Glutamatergic neuron (in vitro differentiated cells): ENCODE results near the gene KMT2E. TPM values are rescaled to one million over a fixed set of nuclear protein-coding genes. Genes with fewer than 3 reads are reported as not detected.

Source experiments
- DNase-seq: peaks from one replicate; pipeline ENCODE4 v3.0.0; 2022
- H3K27ac Mint-ChIP-seq: one replicate; pipeline ENCODE4 v1.8.0; 2020; ENCODE audit warnings: mild to moderate bottlenecking, mixed read lengths, inconsistent platforms; ENCODE audit not compliant: unreplicated experiment
- H3K27me3 Mint-ChIP-seq: one replicate; pipeline ENCODE4 v1.8.0; 2020; ENCODE audit warnings: mild to moderate bottlenecking, moderate library complexity, mixed read lengths, inconsistent platforms; ENCODE audit not compliant: unreplicated experiment
- H3K36me3 Mint-ChIP-seq: one replicate; pipeline ENCODE4 v1.8.0; 2020; ENCODE audit warnings: mild to moderate bottlenecking, mixed read lengths, inconsistent platforms; ENCODE audit not compliant: unreplicated experiment
- H3K4me1 Mint-ChIP-seq: one replicate; pipeline ENCODE4 v1.8.0; 2020; ENCODE audit warnings: mild to moderate bottlenecking, low read depth, mixed read lengths, inconsistent platforms; ENCODE audit not compliant: unreplicated experiment
- H3K4me3 Mint-ChIP-seq: one replicate; pipeline ENCODE4 v1.8.0; 2020; ENCODE audit warnings: mild to moderate bottlenecking, mixed read lengths, inconsistent platforms; ENCODE audit not compliant: unreplicated experiment
- H3K9me3 Mint-ChIP-seq: one replicate; pipeline ENCODE4 v1.8.0; 2020; ENCODE audit warnings: mild to moderate bottlenecking, moderate library complexity, mixed read lengths, inconsistent platforms; ENCODE audit not compliant: unreplicated experiment
- CTCF ChIP-seq: fragments of 200-600 bp; sonication (generic); IDR thresholded peaks from one replicate; pipeline ENCODE4 v1.5.0; 2021; ENCODE audit not compliant: partially characterized antibody, unreplicated experiment
- total RNA-seq: library from RNA; stranded (reverse); fragmentation: NEBNext Ultra II Directional; extraction: Animal tissue kit (Norgen Biotek cat#: 25700); gene quantifications from one replicate; pipeline ENCODE4 v1.2.1, GENCODE V29; 2021; ENCODE audit not compliant: unreplicated experiment

The KMT2E gene
- total RNA-seq, 1 donor from 2014 or later: 126 TPM

GRCh38 chr7:104968648-104969047 lies 45.4 kb upstream of the KMT2E start:
- no peak overlapping the region for H3K4me3 Mint-ChIP-seq
- no peak overlapping the region for H3K27ac Mint-ChIP-seq
- peaks cover 2% of the 10 kb centered on the region for H3K27me3 Mint-ChIP-seq
- no peak for DNase-seq
- no peaks in the 10 kb centered on the region for H3K36me3 Mint-ChIP-seq
- H3K9me3 Mint-ChIP-seq: no peaks in the 10 kb centered on the region
- no peak for TF ChIP-seq CTCF
- peaks cover 11% of the 10 kb centered on the region for H3K4me1 Mint-ChIP-seq

GRCh38 chr7:104969183-104969582 lies 44.8 kb upstream of the KMT2E start:
- no peak overlapping the region for H3K4me3 Mint-ChIP-seq
- no peaks in the 10 kb centered on the region for H3K9me3 Mint-ChIP-seq
- H3K27ac Mint-ChIP-seq: no peak overlapping the region
- no peak for TF ChIP-seq CTCF
- no peak for DNase-seq
- no peaks in the 10 kb centered on the region for H3K36me3 Mint-ChIP-seq
- peaks cover 2% of the 10 kb centered on the region for H3K27me3 Mint-ChIP-seq
- H3K4me1 Mint-ChIP-seq: peaks cover 16% of the 10 kb centered on the region

GRCh38 chr7:104971290-104972071 lies 42.5 kb upstream of the KMT2E start:
- Mint-ChIP-seq H3K4me3 (no peak overlapping the region), H3K36me3 (no peaks in the 10 kb centered on the region), H3K4me1 (peaks cover 19% of the 10 kb centered on the region), H3K9me3 (no peaks in the 10 kb centered on the region), H3K27ac (no peak overlapping the region), H3K27me3 (peaks cover 2% of the 10 kb centered on the region)
- TF ChIP-seq CTCF: no peak
- no peak for DNase-seq

- peaks cover 4% of the 10 kb centered on the region for H3K9me3 Mint-ChIP-seq
- H3K4me1 Mint-ChIP-seq: peaks cover 27% of the 10 kb centered on the region
- no peak for TF ChIP-seq CTCF
- DNase-seq: no peak
- peaks cover 2% of the 10 kb centered on the region for H3K27me3 Mint-ChIP-seq
- H3K36me3 Mint-ChIP-seq: no peaks in the 10 kb centered on the region
- no peak overlapping the region for H3K4me3 Mint-ChIP-seq
- H3K27ac Mint-ChIP-seq: no peak overlapping the region
These were observed 41.5 kb upstream of the KMT2E start for GRCh38 chr7:104972500-104972899.

GRCh38 chr7:104973227-104973626 lies 40.8 kb upstream of the KMT2E start:
- peaks cover 32% of the 10 kb centered on the region for H3K4me1 Mint-ChIP-seq

More at GRCh38 chr7:104973227-104973626, 40.8 kb upstream of the KMT2E start:
- no peak for DNase-seq
- TF ChIP-seq CTCF: no peak
- Mint-ChIP-seq H3K27ac (no peak overlapping the region), H3K36me3 (no peaks in the 10 kb centered on the region), H3K9me3 (peaks cover 4% of the 10 kb centered on the region), H3K4me3 (no peak overlapping the region), H3K27me3 (peaks cover 2% of the 10 kb centered on the region)
